Keratinocyte (primary cell): ENCODE data around the gene DCXR.

Source experiments
- CTCF ChIP-seq, 3 experiments: IDR thresholded peaks in 1 of 3; conservative IDR thresholded peaks in 1 of 3; optimal IDR thresholded peaks in 1 of 3; 2 replicates in 2 of 3; 3 replicates in 1 of 3; pipeline versions ENCODE3 to v1.5.1; 2011; ENCODE audit warnings: low read length in 3 of 3, mild to moderate bottlenecking in 3 of 3, moderate library complexity in 2 of 3, control low read depth in 1 of 3, inconsistent platforms in 1 of 3; ENCODE audit not compliant: insufficient read depth in 2 of 3; ENCODE audit errors: extremely low read depth in 1 of 3
- EZH2 ChIP-seq: IDR thresholded peaks from one replicate; pipeline ENCODE4 v1.6.1; 2012; ENCODE audit warnings: inconsistent platforms, mild to moderate bottlenecking, low read length, moderate library complexity

GRCh38 chr17:81999587-81999975, 37.9 kb downstream of the DCXR start:
- TF ChIP-seq CTCF (optimal IDR thresholded peaks at IDR 0.05 in 1 of 3, IDR thresholded peaks at IDR 0.05 in 1 of 3, conservative IDR thresholded peaks at IDR 0.05 in 1 of 3; ENCODE audit: extremely low read depth in 1 of 3, insufficient read depth in 2 of 3, low read length in 3 of 3) (no peak), EZH2 (no peak)
